Neural cell (in vitro differentiated cells): ENCODE results near the gene BEX3. TPM values are rescaled to one million over a fixed set of nuclear protein-coding genes. Genes with fewer than 3 reads are reported as not detected.

ENCODE experiments used
- H2AFZ ChIP-seq: fragments of 200-600, 300-800 bp; sonication (generic), shearing (Covaris generic); 2 replicates; pipeline ENCODE4 v1.6.0; 2014; ENCODE audit warnings: low read depth, mild to moderate bottlenecking, antibody characterized with exemption, low read length, moderate library complexity
- H3F3A ChIP-seq: fragments of 200-600 bp; shearing (Covaris generic); 2 replicates; pipeline ENCODE4 v1.6.1; 2016; ENCODE audit warnings: mild to moderate bottlenecking, moderate library complexity, mixed read lengths, antibody characterized with exemption, low read length; ENCODE audit not compliant: insufficient read depth, poor library complexity, severe bottlenecking
- H3K27ac ChIP-seq: fragments of 200-600, 300-800 bp; sonication (generic), shearing (Covaris generic); 2 replicates; pipeline ENCODE4 v1.5.1; 2014; ENCODE audit warnings: mild to moderate bottlenecking, low read length, moderate library complexity
- H3K27me3 ChIP-seq: fragments of 300-800, 200-600 bp; sonication (generic), shearing (Covaris generic); 2 replicates; pipeline ENCODE4 v1.6.0; 2014; ENCODE audit warnings: mild to moderate bottlenecking, low read depth, low read length, moderate library complexity; ENCODE audit not compliant: insufficient read depth
- H3K36me3 ChIP-seq: fragments of 300-800, 200-600 bp; sonication (generic), shearing (Covaris generic); 2 replicates; pipeline ENCODE4 v1.5.1; 2014; ENCODE audit warnings: mild to moderate bottlenecking, antibody characterized with exemption, low read length, moderate library complexity; ENCODE audit not compliant: insufficient read depth
- H3K4me2 ChIP-seq: fragments of 300-800, 200-600 bp; sonication (generic), shearing (Covaris generic); 2 replicates; pipeline ENCODE4 v1.6.0; 2014; ENCODE audit warnings: mild to moderate bottlenecking, low read length
- H3K4me3 ChIP-seq: fragments of 300-800, 200-600 bp; sonication (generic), shearing (Covaris generic); 2 replicates; pipeline ENCODE4 v1.5.1; 2014; ENCODE audit warnings: mild to moderate bottlenecking, low read length, moderate library complexity
- H3K79me2 ChIP-seq: fragments of 200-600 bp; shearing (Covaris generic); replicated peaks from 2 replicates; pipeline ENCODE4 v1.6.0; 2014; ENCODE audit warnings: mild to moderate bottlenecking, low read length, moderate library complexity; ENCODE audit not compliant: insufficient read depth
- H3K9ac ChIP-seq: fragments of 300-800, 200-600 bp; sonication (generic), shearing (Covaris generic); 2 replicates; pipeline ENCODE4 v1.6.1; 2016; ENCODE audit warnings: mild to moderate bottlenecking, low read length, mixed read lengths
- H3K9me2 ChIP-seq: fragments of 200-600 bp; shearing (Covaris generic); 2 replicates; pipeline ENCODE4 v1.6.1; 2016; ENCODE audit warnings: mild to moderate bottlenecking, low read length, mixed read lengths; ENCODE audit not compliant: insufficient read depth
- H3K9me3 ChIP-seq: fragments of 200-600, 300-800 bp; sonication (generic), shearing (Covaris generic); 2 replicates; pipeline ENCODE4 v1.6.1; 2016; ENCODE audit warnings: mild to moderate bottlenecking, mixed run types, low read length, moderate library complexity, mixed read lengths
- H4K20me1 ChIP-seq: fragments of 200-600 bp; shearing (Covaris generic); 2 replicates; pipeline ENCODE4 v1.6.1; 2016; ENCODE audit warnings: mild to moderate bottlenecking, mixed run types; ENCODE audit not compliant: insufficient read depth
- EP300 ChIP-seq: fragments of 450-650 bp; conservative IDR thresholded peaks from 2 replicates; pipeline ENCODE4 v1.6.1; 2014; ENCODE audit warnings: antibody characterized with exemption, mild to moderate bottlenecking, moderate library complexity; ENCODE audit not compliant: poor library complexity, severe bottlenecking
- EZH2 ChIP-seq: fragments of 200-600, 300-800 bp; shearing (Covaris generic), sonication (generic); IDR thresholded peaks from 2 replicates; pipeline ENCODE4 v1.6.1; 2014; ENCODE audit warnings: antibody characterized with exemption, low read length, borderline replicate concordance, mild to moderate bottlenecking; ENCODE audit not compliant: insufficient read depth, poor library complexity, severe bottlenecking
- MXI1 ChIP-seq: fragments of 450-650 bp; conservative IDR thresholded peaks from 2 replicates; pipeline ENCODE4 v1.6.1; 2014; ENCODE audit warnings: antibody characterized with exemption, mild to moderate bottlenecking; ENCODE audit not compliant: poor library complexity, severe bottlenecking
- POLR2AphosphoS5 ChIP-seq: IDR thresholded peaks from 2 replicates; pipeline ENCODE4 v1.6.1; 2012
- RAD21 ChIP-seq: fragments of 450-650 bp; conservative IDR thresholded peaks from 2 replicates; pipeline ENCODE4 v1.6.1; 2014; ENCODE audit warnings: antibody characterized with exemption, mild to moderate bottlenecking, moderate library complexity
- SMC3 ChIP-seq: fragments of 450-650 bp; conservative IDR thresholded peaks from 2 replicates; pipeline ENCODE4 v1.6.1; 2014; ENCODE audit warnings: antibody characterized with exemption, mild to moderate bottlenecking, moderate library complexity; ENCODE audit not compliant: poor library complexity
- TAF1 ChIP-seq: IDR thresholded peaks from 2 replicates; pipeline ENCODE4 v1.6.1; 2012; ENCODE audit warnings: low read depth
- polyA plus RNA-seq: library from polyadenylated mRNA; depleted of rRNA; stranded (reverse); fragments of >200 nt; gene quantifications from 2 replicates; pipeline ENCODE4 v1.2.3, GENCODE V29; 2014
- TF ChIP-seq, protein P1 (sequence below): IDR thresholded peaks from 2 replicates; pipeline ENCODE4 v1.6.1; 2012; ENCODE audit warnings: borderline replicate concordance
- TF ChIP-seq, protein P2 (sequence below): fragments of 450-650 bp; IDR thresholded peaks from 2 replicates; pipeline ENCODE4 v1.5.1; 2014; ENCODE audit warnings: antibody characterized with exemption, mild to moderate bottlenecking, moderate library complexity; ENCODE audit not compliant: poor library complexity, severe bottlenecking

BEX3 gene
- polyA plus RNA-seq, 1 donor from 2014 or later = 991 TPM

DNA sequence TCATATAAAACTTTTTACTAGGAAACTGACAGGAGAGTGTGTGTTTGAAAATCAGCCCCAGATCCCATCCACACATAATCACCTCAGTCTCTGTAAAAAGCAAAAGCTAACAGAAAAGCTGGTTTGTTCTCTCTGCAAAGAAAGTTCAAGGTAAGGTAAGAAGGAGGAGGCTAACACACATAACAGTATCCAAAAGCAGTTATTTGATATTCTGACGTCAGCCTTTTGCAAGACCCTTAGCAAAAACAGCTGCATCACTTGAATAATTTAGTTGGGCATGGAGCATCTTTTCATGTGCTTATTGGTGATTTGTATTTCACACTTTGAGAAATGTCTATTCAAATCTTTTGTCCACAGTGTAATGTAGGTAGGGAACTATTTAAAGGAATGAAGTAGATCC lies 14.5 kb upstream of the BEX3 start:
- Histone ChIP-seq H2AFZ (no peak overlapping the region), H4K20me1 (no peaks in the 10 kb centered on the region), H3K4me2 (no peak overlapping the region), H3K79me2 (peaks cover under 1% of the 10 kb centered on the region), H3K27ac (no peak overlapping the region), H3K9ac (no peak overlapping the region), H3K9me3 (no peaks in the 10 kb centered on the region), H3F3A (no peaks in the 10 kb centered on the region), H3K27me3 (no peaks in the 10 kb centered on the region), H3K4me3 (no peak overlapping the region), H3K9me2 (no peaks in the 10 kb centered on the region), H3K36me3 (no peaks in the 10 kb centered on the region)
- TF ChIP-seq SMC3 (no peak), POLR2AphosphoS5 (no peak), EP300 (no peak), EZH2 (no peak), MXI1 (no peak), RAD21 (no peak)
- TF ChIP-seq, protein P1, sequence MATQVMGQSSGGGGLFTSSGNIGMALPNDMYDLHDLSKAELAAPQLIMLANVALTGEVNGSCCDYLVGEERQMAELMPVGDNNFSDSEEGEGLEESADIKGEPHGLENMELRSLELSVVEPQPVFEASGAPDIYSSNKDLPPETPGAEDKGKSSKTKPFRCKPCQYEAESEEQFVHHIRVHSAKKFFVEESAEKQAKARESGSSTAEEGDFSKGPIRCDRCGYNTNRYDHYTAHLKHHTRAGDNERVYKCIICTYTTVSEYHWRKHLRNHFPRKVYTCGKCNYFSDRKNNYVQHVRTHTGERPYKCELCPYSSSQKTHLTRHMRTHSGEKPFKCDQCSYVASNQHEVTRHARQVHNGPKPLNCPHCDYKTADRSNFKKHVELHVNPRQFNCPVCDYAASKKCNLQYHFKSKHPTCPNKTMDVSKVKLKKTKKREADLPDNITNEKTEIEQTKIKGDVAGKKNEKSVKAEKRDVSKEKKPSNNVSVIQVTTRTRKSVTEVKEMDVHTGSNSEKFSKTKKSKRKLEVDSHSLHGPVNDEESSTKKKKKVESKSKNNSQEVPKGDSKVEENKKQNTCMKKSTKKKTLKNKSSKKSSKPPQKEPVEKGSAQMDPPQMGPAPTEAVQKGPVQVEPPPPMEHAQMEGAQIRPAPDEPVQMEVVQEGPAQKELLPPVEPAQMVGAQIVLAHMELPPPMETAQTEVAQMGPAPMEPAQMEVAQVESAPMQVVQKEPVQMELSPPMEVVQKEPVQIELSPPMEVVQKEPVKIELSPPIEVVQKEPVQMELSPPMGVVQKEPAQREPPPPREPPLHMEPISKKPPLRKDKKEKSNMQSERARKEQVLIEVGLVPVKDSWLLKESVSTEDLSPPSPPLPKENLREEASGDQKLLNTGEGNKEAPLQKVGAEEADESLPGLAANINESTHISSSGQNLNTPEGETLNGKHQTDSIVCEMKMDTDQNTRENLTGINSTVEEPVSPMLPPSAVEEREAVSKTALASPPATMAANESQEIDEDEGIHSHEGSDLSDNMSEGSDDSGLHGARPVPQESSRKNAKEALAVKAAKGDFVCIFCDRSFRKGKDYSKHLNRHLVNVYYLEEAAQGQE = no peak
- TF ChIP-seq, protein P2, sequence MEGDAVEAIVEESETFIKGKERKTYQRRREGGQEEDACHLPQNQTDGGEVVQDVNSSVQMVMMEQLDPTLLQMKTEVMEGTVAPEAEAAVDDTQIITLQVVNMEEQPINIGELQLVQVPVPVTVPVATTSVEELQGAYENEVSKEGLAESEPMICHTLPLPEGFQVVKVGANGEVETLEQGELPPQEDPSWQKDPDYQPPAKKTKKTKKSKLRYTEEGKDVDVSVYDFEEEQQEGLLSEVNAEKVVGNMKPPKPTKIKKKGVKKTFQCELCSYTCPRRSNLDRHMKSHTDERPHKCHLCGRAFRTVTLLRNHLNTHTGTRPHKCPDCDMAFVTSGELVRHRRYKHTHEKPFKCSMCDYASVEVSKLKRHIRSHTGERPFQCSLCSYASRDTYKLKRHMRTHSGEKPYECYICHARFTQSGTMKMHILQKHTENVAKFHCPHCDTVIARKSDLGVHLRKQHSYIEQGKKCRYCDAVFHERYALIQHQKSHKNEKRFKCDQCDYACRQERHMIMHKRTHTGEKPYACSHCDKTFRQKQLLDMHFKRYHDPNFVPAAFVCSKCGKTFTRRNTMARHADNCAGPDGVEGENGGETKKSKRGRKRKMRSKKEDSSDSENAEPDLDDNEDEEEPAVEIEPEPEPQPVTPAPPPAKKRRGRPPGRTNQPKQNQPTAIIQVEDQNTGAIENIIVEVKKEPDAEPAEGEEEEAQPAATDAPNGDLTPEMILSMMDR = no peak

DNA sequence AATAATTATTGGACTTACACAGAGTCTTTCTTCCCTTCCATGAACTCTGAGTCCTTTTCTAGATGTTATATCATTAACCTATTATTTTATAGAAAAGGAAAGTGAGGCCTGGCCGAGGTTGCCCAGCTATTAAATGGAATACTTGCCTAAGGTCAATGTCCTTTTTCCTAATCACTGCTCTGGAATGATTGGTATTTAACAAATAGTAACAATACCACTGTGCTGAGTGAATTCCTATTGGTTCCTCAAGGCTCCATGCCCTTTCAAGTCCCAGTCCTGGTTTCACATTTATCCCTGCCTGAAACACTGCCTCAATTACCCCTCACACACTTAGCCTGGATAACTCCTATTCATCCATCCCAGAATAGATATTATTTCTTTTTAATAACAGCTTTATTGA lies 13.9 kb upstream of the BEX3 start:
- Histone ChIP-seq H4K20me1 (no peaks in the 10 kb centered on the region), H3K27ac (no peak overlapping the region), H3F3A (no peaks in the 10 kb centered on the region), H3K4me3 (no peak overlapping the region), H3K9me3 (no peaks in the 10 kb centered on the region), H3K79me2 (no peaks in the 10 kb centered on the region), H3K9ac (no peak overlapping the region), H3K27me3 (no peaks in the 10 kb centered on the region), H3K36me3 (no peaks in the 10 kb centered on the region), H2AFZ (no peak overlapping the region), H3K4me2 (no peak overlapping the region), H3K9me2 (no peaks in the 10 kb centered on the region)
- no peak for TF ChIP-seq SMC3
- TF ChIP-seq EZH2 = no peak
- TF ChIP-seq, protein P1 = no peak
- TF ChIP-seq TAF1 = no peak
- no peak for TF ChIP-seq RAD21
- no peak for TF ChIP-seq POLR2AphosphoS5
- TF ChIP-seq, protein P2 = no peak
- no peak for TF ChIP-seq MXI1
- no peak for TF ChIP-seq EP300
